Stimulated activated CD4-positive, alpha-beta T cell treated with anti-CD3 and anti-CD28 coated beads, Interleukin-2, amount 100 ng/mL, for 4 hours (primary cell): ENCODE measurements around the gene ALG5.

Source experiments
- DNase-seq: peaks from one replicate; pipeline ENCODE4 v3.0.0-alpha.2; 2020; ENCODE audit warnings: low read depth

Gene ALG5

DNA sequence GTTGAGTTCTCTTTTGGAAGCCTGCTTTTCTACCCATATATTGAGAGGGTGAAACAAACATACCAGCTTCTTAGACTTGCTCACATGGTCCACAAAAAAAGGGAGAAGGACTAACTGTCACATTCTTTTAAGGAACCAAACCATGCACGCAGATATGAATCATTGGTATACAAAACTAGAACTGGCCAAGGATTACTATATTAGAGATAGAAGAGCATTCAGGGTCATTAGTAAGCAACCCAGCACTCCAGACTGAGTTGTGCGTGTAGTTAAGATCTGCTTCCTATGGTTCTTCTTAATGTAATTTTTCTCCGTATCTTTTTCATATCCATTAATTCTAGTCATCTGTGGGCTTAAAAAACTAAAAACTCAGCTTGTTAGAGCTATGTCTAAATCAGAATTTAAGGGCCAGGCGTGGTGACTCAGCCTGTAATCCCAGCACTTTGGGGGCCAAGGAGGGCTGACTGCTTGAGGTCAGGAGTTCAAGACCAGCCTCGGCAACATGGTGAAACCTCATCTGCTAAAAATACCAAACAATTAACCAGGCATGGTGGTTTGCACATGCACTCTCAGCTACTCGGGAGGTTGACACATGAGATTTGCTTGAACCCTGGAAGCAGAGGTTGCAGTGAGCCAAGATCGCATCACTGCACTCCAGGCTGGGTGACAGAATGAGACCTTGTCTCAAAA, 19.6 kb downstream of the ALG5 start:
- DNase-seq, result no peak

- no peak for DNase-seq
Observed at GRCh38 chr13:36975172-36975571, 24.0 kb downstream of the ALG5 start.

- DNase-seq, result no peak
Observed at GRCh38 chr13:36973621-36974295, 25.4 kb downstream of the ALG5 start.

- DNase-seq, result no peak
Observed at GRCh38 chr13:36973009-36973408, 26.1 kb downstream of the ALG5 start.

- DNase-seq, result no peak
Observed at GRCh38 chr13:36966404-36966803, 32.7 kb downstream of the ALG5 start.

GRCh38 chr13:36965767-36966166, 33.4 kb downstream of the ALG5 start:
- no peak for DNase-seq

DNA sequence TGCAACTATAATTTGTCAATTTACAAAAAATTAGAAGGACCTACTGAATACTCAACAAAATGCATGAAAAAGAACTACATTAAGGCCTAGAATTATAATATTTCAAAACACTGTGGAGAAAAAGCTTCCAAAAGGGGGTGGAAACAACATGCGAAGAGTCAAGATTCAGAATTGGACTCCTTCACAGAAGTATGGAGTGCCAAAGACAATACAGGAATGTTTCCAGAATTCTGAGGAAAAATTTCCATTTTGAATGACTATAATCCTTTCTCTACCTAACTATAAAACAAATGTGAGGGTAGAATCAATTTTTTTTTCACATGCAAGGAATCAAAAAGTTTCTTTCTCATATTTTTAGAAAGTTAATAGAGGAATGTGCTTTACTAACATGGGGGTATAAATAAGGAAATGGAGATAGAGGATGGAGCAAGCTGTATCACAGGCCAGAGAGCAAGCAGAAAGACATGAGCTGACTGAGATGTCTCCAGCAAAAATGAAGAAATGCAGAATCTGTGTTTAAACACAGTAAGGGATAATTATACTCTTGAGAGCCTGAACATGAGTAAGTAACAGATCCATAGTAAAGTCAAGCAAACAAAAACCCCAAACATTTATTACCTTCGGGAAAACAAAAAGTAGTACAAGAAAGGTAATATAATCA, 39.6 kb downstream of the ALG5 start:
- no peak for DNase-seq

GRCh38 chr13:36954542-36954941, 44.6 kb downstream of the ALG5 start:
- no peak for DNase-seq

GRCh38 chr13:36950920-36951319, 48.2 kb downstream of the ALG5 start:
- no peak for DNase-seq

DNA sequence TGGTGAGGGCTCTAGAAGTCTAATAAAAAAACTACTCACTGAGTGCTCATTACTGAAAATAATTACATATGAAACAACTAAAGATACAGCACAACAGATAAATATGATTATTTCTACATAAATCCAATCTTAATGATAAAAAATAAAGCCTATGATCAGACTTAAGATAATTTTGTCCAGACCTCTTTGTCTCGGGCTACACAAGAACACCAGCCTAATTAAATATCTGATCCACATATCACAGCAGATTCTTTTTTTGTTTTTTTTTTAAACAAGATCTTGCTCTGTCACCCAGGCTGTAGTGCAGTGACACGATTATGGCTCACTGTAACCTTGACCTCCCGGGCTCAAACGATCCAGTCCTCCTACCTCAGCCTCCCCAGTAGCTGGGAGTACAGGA, 48.8 kb downstream of the ALG5 start:
- DNase-seq, result no peak

GRCh38 chr13:36945078-36945477, 54.1 kb downstream of the ALG5 start:
- DNase-seq, result no peak

GRCh38 chr13:36925603-36926002, 73.5 kb downstream of the ALG5 start:
- no peak for DNase-seq

GRCh38 chr13:36924001-36924400, 75.1 kb downstream of the ALG5 start:
- no peak for DNase-seq

- no peak for DNase-seq
Observed at GRCh38 chr13:36921631-36922301, 77.4 kb downstream of the ALG5 start.

DNA sequence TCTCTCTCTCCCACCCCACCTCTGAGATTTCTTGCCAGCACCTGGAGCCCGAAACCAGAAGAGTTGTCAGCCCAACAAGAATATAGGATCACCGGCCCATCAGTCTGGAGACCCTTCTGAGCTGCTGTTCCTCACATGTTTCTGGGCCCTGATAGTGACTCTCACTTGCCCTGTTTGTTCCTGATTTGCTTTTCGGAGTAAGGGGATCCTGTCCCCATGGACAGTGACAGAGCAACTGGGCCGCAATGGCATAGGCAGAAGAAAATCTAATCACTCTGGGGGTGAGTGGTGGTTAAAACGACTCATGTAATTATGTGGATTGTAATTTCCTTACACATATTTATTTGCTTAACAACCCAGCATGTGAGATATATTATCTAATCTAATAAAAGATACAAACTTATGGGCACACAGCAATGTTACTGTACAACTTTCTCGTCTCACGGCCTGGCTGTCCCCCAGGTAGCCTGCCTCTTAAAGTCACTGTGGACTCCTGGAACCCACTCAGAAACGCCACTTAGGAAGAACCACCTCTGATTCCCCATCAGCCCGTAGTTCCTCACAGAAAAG, 78.4 kb downstream of the ALG5 start:
- DNase-seq, result no peak

- no peak for DNase-seq
Observed at GRCh38 chr13:36919833-36920615, 79.1 kb downstream of the ALG5 start, which contains the start of gene SMAD9. Gene SMAD9, minus strand, starts transcription at chr13:36920238. Its CDS starts 40,549 bp downstream, at chr13:36879689.

DNA sequence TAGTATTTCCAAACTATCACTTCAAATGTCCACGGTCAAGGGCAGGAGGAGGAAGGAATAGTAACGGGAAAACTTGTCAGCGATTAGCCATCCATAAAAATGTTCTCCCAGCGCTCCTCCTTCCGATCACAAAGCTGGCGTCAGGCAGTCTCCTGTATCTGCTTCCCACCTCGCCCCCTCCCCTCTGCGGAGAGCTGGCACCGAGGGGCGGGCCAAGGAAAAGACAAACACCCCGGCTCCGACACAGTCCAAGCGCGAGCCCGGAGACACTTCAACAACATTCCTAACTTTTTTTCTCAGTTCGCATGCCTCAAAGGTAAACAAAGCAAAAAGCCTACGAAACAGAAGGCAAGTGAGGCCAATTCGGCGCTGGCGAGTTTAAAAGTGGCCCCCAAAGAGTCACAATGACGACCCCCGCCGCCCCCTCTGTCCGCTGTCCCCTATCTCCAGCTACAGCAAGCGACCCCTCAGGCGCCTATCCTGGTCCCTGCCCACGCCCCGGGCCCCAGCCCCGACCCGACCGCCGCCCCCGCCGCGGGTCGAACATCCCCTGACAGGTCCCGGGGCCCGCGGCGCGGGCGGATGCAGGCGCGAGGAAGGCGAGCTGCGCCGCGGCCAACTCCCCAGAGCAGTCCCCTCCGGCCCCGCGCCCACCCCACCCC, 79.8 kb downstream of the ALG5 start:
- no peak for DNase-seq

DNA sequence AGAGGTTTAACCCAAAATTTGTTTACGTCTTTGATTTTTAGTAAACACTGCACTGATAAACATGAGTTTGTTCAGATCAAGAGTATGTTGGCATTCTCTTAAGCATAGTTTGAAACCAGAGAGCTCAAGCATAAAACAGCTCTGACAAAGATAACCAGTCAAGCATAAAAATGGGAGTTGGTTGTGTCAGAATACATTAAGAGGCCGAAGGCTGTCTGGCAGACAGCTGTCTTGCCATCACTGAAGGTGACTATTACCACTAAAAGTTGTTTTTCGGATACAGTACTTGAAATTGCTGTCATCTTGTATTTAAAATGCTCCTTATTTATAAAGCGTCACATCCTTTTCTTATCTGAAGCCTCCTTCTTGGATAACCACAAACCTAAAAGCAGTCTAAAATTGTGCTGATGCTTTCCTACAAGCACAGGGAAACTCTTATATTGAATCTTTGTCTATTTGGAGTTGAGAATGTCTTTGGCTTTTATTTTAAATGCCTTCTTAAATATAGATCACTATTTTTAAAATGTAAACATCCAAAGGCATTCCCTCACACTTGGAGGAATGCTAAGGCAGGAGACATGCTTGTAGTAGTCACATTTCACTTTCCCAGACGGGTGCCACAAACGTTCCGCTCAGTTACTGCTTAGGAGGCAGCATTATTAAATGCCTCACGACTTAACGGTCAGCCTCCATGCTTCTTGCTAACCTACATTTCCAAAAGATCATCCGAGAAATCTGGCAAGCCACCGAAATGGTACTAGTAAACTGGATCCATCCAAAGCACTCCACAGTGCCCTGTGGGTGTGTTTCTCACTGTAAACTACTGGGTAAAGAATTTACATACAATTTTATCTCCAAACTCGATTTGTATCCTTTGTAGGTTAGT, 80.7 kb downstream of the ALG5 start:
- DNase-seq, result no peak

DNA sequence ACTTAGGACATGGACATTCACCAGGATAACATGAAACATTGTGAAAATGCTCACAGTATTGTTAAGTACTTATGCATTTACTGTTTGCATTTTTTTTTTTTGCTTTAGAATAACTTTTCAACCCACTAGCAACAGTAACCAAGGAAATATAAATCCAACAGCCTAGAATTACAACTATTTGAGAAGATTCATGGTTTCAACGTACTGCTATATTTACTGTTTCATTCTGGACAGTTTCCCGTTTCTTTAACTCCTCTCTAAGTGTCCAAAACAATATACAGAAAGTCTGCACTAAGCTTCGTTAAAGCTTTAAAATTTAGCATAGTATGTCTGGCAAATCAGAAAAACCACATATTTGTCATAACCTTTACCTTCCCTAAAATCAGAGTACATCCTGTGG, 81.8 kb downstream of the ALG5 start:
- no peak for DNase-seq
